Measurements from ENCODE around the gene TEDC2.

DNA sequence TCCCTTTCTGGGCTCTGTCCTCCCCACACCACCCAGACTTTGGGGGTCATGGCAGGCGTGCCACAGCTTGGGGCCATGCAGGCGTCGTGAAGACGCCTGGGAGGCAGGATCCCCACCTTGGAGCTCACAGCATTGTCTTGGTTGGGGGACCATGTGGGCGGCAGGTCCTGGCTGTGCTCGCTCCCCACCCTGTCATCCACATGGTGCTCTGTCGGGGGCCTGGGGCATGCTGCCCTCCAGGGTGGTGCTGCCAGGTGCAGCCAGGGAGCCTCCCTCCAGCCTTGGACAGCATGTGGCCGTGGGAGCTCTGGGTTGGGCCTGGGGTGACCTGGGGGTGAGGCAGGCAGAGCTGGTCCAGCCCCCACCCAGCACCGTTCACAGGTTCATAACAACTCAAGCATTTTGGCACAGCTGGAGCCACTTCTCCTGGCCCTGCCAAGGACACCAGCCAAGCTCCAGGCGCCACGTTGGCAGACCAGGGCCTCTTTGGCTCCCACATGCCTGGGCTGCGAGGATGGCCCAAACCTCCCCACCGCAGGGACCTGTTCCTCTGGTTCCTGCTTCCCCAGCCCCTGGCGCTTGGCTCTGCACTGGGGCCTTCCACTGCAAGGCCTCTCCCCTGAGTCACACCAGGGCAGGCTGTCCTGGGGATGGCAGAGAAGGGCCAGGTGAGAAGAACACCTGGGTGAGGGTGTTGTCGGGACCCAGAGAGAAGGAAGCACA is 38.8 kb downstream of the TEDC2 start:
- no peak for TF ChIP-seq ZNF274 (IDR thresholded peaks at IDR 0.05; ENCODE audit: low read depth, low read length)
- TF ChIP-seq YY1 (IDR thresholded peaks at IDR 0.05; ENCODE audit: insufficient read depth, insufficient read length), result no peak
